NT2/D1 (cell line): ENCODE results near the gene STAM.

ENCODE experiments used
- YY1 ChIP-seq: IDR thresholded peaks from 2 replicates; pipeline ENCODE4 v1.6.1; 2011; ENCODE audit not compliant: insufficient read length, insufficient read depth
- ZNF274 ChIP-seq: IDR thresholded peaks from 2 replicates; pipeline ENCODE4 v1.6.1; 2011; ENCODE audit warnings: mild to moderate bottlenecking, low read depth, low read length

- no peak for TF ChIP-seq YY1
- no peak for TF ChIP-seq ZNF274
These were observed 39.6 kb downstream of the STAM start for GRCh38 chr10:17683541-17683940.
